Left ventricle myocardium inferior (tissue), 1 donor: ENCODE data around the gene PROM2. TPM values are rescaled to one million over a fixed set of nuclear protein-coding genes. Genes with fewer than 3 reads are reported as not detected.

ENCODE experiments used
- DNase-seq: peaks from one replicate; pipeline ENCODE4 v3.0.0-alpha.2; 2020
- H3K27ac ChIP-seq: fragments of 200-600 bp; replicated peaks from 2 replicates; pipeline ENCODE4 v1.8.0; 2021
- H3K27me3 ChIP-seq: fragments of 200-600 bp; 2 replicates; pipeline ENCODE4 v1.8.0; 2021; ENCODE audit warnings: low read depth
- H3K36me3 ChIP-seq: fragments of 200-600 bp; 2 replicates; pipeline ENCODE4 v1.8.0; 2021
- H3K4me1 ChIP-seq: fragments of 200-600 bp; 2 replicates; pipeline ENCODE4 v1.8.0; 2021
- H3K4me3 ChIP-seq: fragments of 200-600 bp; 2 replicates; pipeline ENCODE4 v1.8.0; 2021; ENCODE audit warnings: mild to moderate bottlenecking, moderate library complexity
- H3K9me3 ChIP-seq: fragments of 200-600 bp; replicated peaks from 2 replicates; pipeline ENCODE4 v1.8.0; 2021
- CTCF ChIP-seq: fragments of 200-600 bp; IDR thresholded peaks from 2 replicates; pipeline ENCODE4 v1.8.0; 2021; ENCODE audit warnings: antibody characterized with exemption, mild to moderate bottlenecking, borderline replicate concordance
- intact Hi-C: fragments of 100-400 bp; cut with micrococcal nuclease; formaldehyde crosslinking; loops from one replicate; pipeline ENCODE4 v1.11.0; 2022
- total RNA-seq: library from RNA; stranded (reverse); fragmentation: NEBNext Ultra II Directional; extraction: Animal tissue kit (Norgen Biotek cat#: 25700); gene quantifications from one replicate; pipeline ENCODE4 v1.2.1, GENCODE V29; 2021
- donor health status: DM: no; HTN: yes; CAD: no; lungs with severe emphysema.

The PROM2 gene
- total RNA-seq, 1 donor from 2014 or later = 1.4 TPM

GRCh38 chr2:95282458-95282857 is 8.2 kb downstream of the PROM2 start:
- DNase-seq = no peak

GRCh38 chr2:95283562-95283961 is 9.3 kb downstream of the PROM2 start:
- Histone ChIP-seq H3K4me3 (no peak overlapping the region), H3K27ac (no peak overlapping the region), H3K36me3 (no peaks in the 10 kb centered on the region), H3K27me3 (no peaks in the 10 kb centered on the region), H3K4me1 (no peaks in the 10 kb centered on the region), H3K9me3 (no peaks in the 10 kb centered on the region)
- no peak for DNase-seq
- no peak for TF ChIP-seq CTCF
- intact Hi-C loops = no loop called here

More at GRCh38 chr2:95282458-95282857, 8.2 kb downstream of the PROM2 start:
- H3K27me3 ChIP-seq = no peaks in the 10 kb centered on the region
- no peaks in the 10 kb centered on the region for H3K9me3 ChIP-seq
- no peak for TF ChIP-seq CTCF
- no peaks in the 10 kb centered on the region for H3K4me1 ChIP-seq
- H3K27ac ChIP-seq = no peak overlapping the region
- H3K36me3 ChIP-seq = no peaks in the 10 kb centered on the region
- intact Hi-C loops = no loop called here
- no peak overlapping the region for H3K4me3 ChIP-seq

DNA sequence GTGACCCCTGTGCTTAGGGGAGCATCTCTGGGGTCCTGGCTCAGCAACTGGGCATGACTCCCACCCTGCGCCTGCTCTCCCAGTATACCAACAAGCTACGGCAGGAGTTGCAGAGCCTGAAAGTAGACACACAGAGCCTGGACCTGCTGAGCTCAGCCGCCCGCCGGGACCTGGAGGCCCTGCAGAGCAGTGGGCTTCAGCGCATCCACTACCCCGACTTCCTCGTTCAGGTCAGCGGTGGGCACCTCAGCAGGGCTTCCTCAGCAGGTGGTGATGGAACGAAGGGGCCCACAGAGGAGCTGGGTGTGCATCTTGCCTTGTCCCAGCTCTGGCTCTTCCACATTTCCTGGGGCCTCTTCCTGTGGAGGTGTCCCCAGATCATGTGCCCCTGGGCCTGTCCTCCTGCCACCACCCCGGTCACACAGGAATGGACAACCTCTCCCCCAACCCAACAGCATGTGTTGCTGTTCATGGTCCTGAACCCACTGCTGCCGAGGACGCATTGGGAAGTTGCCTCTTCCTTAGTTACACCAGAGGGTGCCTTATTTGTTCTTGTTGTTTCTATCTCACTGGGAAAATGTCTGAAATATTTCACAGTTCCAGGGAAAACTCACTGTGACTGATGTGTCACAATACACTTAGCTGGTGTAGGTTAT is 10.8 kb downstream of the PROM2 start:
- no peaks in the 10 kb centered on the region for H3K27me3 ChIP-seq
- H3K4me1 ChIP-seq = no peaks in the 10 kb centered on the region
- no peak overlapping the region for H3K4me3 ChIP-seq
- H3K27ac ChIP-seq = no peak overlapping the region
- no peak for DNase-seq
- H3K36me3 ChIP-seq = no peaks in the 10 kb centered on the region
- H3K9me3 ChIP-seq = peaks cover 4% of the 10 kb centered on the region
- TF ChIP-seq CTCF = no peak
- intact Hi-C loops = no loop called here

GRCh38 chr2:95285542-95285932 is 11.3 kb downstream of the PROM2 start:
- DNase-seq = no peak
- Histone ChIP-seq H3K27ac (no peak overlapping the region), H3K9me3 (peaks cover 9% of the 10 kb centered on the region), H3K4me1 (no peaks in the 10 kb centered on the region), H3K27me3 (no peaks in the 10 kb centered on the region), H3K4me3 (no peak overlapping the region), H3K36me3 (no peaks in the 10 kb centered on the region)
- intact Hi-C loops = no loop called here
- TF ChIP-seq CTCF = no peak

GRCh38 chr2:95287336-95287735 is 13.1 kb downstream of the PROM2 start:
- Histone ChIP-seq H3K4me3 (no peak overlapping the region), H3K4me1 (no peaks in the 10 kb centered on the region), H3K27me3 (no peaks in the 10 kb centered on the region), H3K27ac (no peak overlapping the region), H3K9me3 (peaks cover 27% of the 10 kb centered on the region), H3K36me3 (peaks cover 3% of the 10 kb centered on the region)
- no peak for TF ChIP-seq CTCF
- DNase-seq = no peak
- intact Hi-C loops = no loop called here
